HepG2 (cell line): ENCODE data around the gene USP7. TPM values are rescaled to one million over a fixed set of nuclear protein-coding genes. Genes with fewer than 3 reads are reported as not detected.

Experiments used
- HDAC6 ChIP-seq: fragments of 200-600 bp; sonication (generic); IDR thresholded peaks from 2 replicates; pipeline ENCODE4 v1.7.0; 2017; ENCODE audit warnings: mild to moderate bottlenecking, antibody characterized with exemption, low read length, low read depth
- HOXD1 ChIP-seq: sonication (generic); formaldehyde crosslinking; IDR thresholded peaks from 2 replicates; pipeline ENCODE4 v1.5.0; 2020; ENCODE audit warnings: missing genetic modification reagents
- PAXIP1 ChIP-seq: sonication (generic); formaldehyde crosslinking; conservative IDR thresholded peaks from 2 replicates; pipeline ENCODE4 v1.4.0; 2020; ENCODE audit warnings: mild to moderate bottlenecking, missing genetic modification reagents, moderate library complexity
- RFXAP ChIP-seq: sonication (generic); formaldehyde crosslinking; IDR thresholded peaks from 2 replicates; pipeline ENCODE4 v1.4.0; 2020; ENCODE audit warnings: missing genetic modification reagents, borderline replicate concordance
- ZBTB40 ChIP-seq, 2 experiments: fragments of 450-650 bp in 1 of 2; sonication (generic) in 1 of 2; formaldehyde crosslinking in 1 of 2; IDR thresholded peaks; 2 replicates each; pipeline versions ENCODE4 v1.6.1 to v1.8.0; 2016 to 2022; ENCODE audit warnings: antibody characterized with exemption in 1 of 2, mild to moderate bottlenecking in 1 of 2, missing genetic modification reagents in 1 of 2
- ZNF687 ChIP-seq: sonication (generic); formaldehyde crosslinking; IDR thresholded peaks from 2 replicates; pipeline ENCODE4 v1.5.1; 2020; ENCODE audit warnings: mild to moderate bottlenecking, missing genetic modification reagents, moderate library complexity
- polyA plus RNA-seq, 8 experiments: library from polyadenylated mRNA; depleted of rRNA in 3 of 8; stranded (reverse) in 7 of 8; unstranded in 1 of 8; fragments of >200 nt; fragmentation: Illumina TruSeq in 4 of 8; extraction: Trizol in 4 of 8; gene quantifications; 2 replicates each; pipeline versions ENCODE4 v1.2.1 to v1.2.3, GENCODE V29; 2011 to 2016; ENCODE audit warnings: low read depth in 4 of 8, missing spikeins in 1 of 8, mixed read lengths in 1 of 8; ENCODE audit not compliant: insufficient read depth in 1 of 8
- total RNA-seq, 5 experiments: library from RNA; depleted of rRNA; stranded (reverse); fragments of >200 nt; fragmentation: Illumina TruSeq; extraction: Trizol; gene quantifications; 2 replicates each; pipeline ENCODE4 v1.2.3, GENCODE V29; 2016; ENCODE audit warnings: low read depth in 1 of 5
- TF ChIP-seq, protein P1 (sequence below): sonication (generic); formaldehyde crosslinking; IDR thresholded peaks from 2 replicates; pipeline ENCODE4 v1.4.0; 2020; ENCODE audit warnings: missing genetic modification reagents, mild to moderate bottlenecking, borderline replicate concordance

USP7 gene
- total and polyA plus RNA-seq, 2 of the 13 experiments (the other 11 are each of a cell fraction or from before 2014, with no cell fraction given): 52.5 to 173 TPM

GRCh38 chr16:9008601-9009260, 45.0 kb upstream of the USP7 start (continued):
- TF ChIP-seq PAXIP1 (CRISPR knock-in tag) (peak; percentile 36; the same call in 1 of the 2 replicates), HDAC6 (no peak), HOXD1 (CRISPR knock-in tag) (peak; percentile 72), RFXAP (CRISPR knock-in tag) (peak; percentile 77; the same call in 1 of the 2 replicates), ZBTB40 (IDR thresholded peaks at IDR 0.05) (no peak), ZBTB40 (CRISPR knock-in tag; IDR thresholded peaks at IDR 0.05) (no peak), ZNF687 (CRISPR knock-in tag) (peak; percentile 89)
- TF ChIP-seq, protein P1, sequence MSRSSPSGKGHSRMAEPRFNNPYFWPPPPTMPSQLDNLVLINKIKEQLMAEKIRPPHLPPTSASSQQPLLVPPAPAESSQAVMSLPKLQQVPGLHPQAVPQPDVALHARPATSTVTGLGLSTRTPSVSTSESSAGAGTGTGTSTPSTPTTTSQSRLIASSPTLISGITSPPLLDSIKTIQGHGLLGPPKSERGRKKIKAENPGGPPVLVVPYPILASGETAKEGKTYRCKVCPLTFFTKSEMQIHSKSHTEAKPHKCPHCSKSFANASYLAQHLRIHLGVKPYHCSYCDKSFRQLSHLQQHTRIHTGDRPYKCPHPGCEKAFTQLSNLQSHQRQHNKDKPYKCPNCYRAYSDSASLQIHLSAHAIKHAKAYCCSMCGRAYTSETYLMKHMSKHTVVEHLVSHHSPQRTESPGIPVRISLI: peak; percentile 89
